Natural killer cell treated with Interleukin-12 subunit alpha and Interleukin-12 subunit beta and Interleukin-15 and Interleukin-18, amount 100 ng/mL, for 72 hours (primary cell): Measurements from ENCODE around the gene DPRX. TPM values are rescaled to one million over a fixed set of nuclear protein-coding genes. Genes with fewer than 3 reads are reported as not detected.

Experiments used
- ATAC-seq, 2 donors: fragments of 150-1000 bp; cut with Tn5 transposase in 1 of 2; sonication (Bioruptor Pico), chemical (Tn5 transposase) in 1 of 2; 2 replicates each; pipeline ENCODE4 v1.10.0; 2021
- DNase-seq: peaks from one replicate; pipeline ENCODE4 v3.0.0; 2022; ENCODE audit warnings: low spot score
- H3K27ac Mint-ChIP-seq, 2 donors: 1 replicate in 1 of 2; 2 replicates in 1 of 2; pipeline ENCODE4 v1.8.0; 2022; ENCODE audit warnings: mixed read lengths in 2 of 2, mild to moderate bottlenecking in 1 of 2, moderate library complexity in 1 of 2
- H3K27me3 Mint-ChIP-seq, 2 donors: 1 replicate in 1 of 2; 2 replicates in 1 of 2; pipeline ENCODE4 v1.8.0; 2022; ENCODE audit warnings: mixed read lengths in 2 of 2
- H3K36me3 Mint-ChIP-seq: one replicate; pipeline ENCODE4 v1.8.0; 2022; ENCODE audit warnings: mixed read lengths
- H3K4me1 Mint-ChIP-seq, 2 donors: 1 replicate in 1 of 2; 2 replicates in 1 of 2; pipeline ENCODE4 v1.8.0; 2022; ENCODE audit warnings: low read depth in 2 of 2, mixed read lengths in 2 of 2, mild to moderate bottlenecking in 1 of 2
- H3K4me3 Mint-ChIP-seq: one replicate; pipeline ENCODE4 v1.8.0; 2022; ENCODE audit warnings: mixed read lengths
- H3K9me3 Mint-ChIP-seq: 2 replicates; pipeline ENCODE4 v1.8.0; 2022; ENCODE audit warnings: mixed read lengths
- total RNA-seq, 2 donors: library from RNA; stranded (reverse); gene quantifications; one replicate each; pipeline ENCODE4 v1.2.3, GENCODE V29; 2022

The DPRX gene
- total RNA-seq, 2 donors from 2014 or later = not detected

DNA sequence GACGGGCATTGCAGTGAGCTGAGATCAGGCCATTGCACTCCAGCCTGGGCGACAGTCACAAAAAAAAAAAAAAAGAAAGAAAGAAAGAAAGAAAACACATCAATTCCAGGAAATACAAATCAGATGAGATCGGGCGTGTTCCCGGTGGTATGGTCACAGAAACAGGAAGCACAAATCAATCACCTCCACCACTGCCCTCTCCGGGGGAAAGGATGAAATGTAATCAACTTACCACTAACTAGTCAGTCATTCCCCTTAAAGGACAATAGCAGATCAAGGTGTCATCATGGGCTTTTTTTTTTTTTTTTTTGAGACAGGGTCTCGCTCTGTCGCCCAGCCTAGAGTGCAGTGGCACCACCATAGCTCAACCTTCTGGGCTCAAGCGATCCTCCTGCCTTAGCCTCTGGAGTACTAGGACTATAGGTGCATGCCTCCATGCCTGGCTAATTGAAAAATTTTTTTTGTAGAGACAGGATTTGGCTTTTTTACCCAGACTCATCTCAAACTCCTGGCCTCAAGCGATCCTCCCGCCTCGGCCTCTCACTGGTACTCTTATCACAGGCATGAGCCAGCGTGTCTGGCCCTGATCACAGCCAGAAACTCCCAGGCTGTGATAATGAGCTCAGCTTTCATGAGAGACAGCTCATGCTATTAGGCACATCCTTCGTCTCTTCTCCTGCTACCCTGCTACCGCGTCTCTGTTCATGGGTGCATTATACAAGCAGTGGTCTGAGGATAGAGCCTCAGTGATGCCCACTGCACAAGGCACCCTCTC is 6.8 kb upstream of the DPRX start:
- Mint-ChIP-seq H3K36me3 (no peaks in the 10 kb centered on the region), H3K4me1 (no peaks in the 10 kb centered on the region), H3K4me3 (no peak overlapping the region), H3K27me3 (peaks cover 0 to 5% of the 10 kb centered on the region in 2 donors), H3K9me3 (no peaks in the 10 kb centered on the region), H3K27ac (no peak overlapping the region)
- DNase-seq (no peak), ATAC-seq (no peak)

DNA sequence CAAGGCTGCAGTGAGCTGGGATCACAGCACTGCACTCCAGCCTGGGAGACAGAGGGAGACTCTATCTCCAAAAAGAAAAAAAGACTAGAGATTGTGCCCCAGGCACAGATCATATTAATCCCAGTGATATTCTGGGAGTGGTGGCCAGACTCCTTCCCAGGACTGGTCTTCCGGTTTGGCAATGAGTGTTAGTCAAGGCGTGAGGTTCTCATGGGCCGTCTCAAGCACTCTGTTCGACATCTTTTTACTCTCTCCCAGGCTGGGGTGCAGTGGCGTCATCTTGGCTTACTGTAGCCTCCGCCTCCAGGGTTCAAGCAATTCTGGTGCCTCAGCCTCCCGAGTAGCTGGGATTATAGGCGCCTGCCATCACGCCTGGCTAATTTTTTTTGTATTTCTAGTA is 5.3 kb upstream of the DPRX start:
- Mint-ChIP-seq H3K27ac (no peak overlapping the region), H3K36me3 (no peaks in the 10 kb centered on the region), H3K9me3 (no peaks in the 10 kb centered on the region), H3K4me3 (no peak overlapping the region), H3K4me1 (no peaks in the 10 kb centered on the region), H3K27me3 (peaks cover 0 to 5% of the 10 kb centered on the region in 2 donors)
- DNase-seq (no peak), ATAC-seq (no peak)

DNA sequence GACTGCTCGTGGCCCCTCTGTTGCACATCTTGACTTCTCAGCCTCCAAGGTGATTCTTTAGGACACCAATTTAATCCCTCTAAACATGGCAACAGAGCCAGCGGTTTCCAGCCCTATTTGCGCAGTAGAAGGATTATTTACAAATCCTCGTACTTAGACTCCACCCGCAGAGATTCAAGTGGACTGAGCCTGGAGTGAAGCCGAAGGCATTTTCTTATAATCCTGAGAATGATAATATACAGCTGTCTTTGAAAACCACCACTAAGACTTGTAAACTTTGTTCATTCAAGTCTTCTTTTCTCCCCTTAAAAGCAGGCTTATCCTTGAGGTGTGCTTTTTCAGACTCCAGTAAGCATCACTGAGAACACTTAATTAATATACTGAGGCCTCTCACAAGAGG is 4.8 kb upstream of the DPRX start:
- Mint-ChIP-seq H3K4me3 (no peak overlapping the region), H3K27me3 (peaks cover 0 to 5% of the 10 kb centered on the region in 2 donors), H3K27ac (no peak overlapping the region), H3K4me1 (no peaks in the 10 kb centered on the region), H3K9me3 (no peaks in the 10 kb centered on the region), H3K36me3 (no peaks in the 10 kb centered on the region)
- DNase-seq (no peak), ATAC-seq (no peak)

DNA sequence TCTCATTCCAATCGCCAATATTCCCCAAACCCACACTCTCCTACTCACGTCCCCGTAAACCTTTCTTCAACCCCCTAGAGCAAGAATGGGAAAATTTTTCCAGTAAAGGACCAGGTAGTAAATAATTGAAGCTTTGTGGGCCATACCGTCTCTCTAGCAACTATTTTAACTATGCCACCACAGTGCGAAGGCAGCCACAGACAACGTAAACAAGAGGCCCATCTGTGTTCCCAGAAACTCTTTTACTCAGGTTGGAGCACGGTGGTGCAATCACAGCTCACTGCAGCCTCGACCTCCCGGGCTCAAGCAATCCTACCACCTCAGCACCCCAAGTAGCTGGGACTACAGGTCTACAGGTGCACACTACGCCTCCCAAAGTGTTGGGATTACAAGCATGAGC is 3.0 kb downstream of the DPRX start:
- Mint-ChIP-seq H3K4me3 (no peak overlapping the region), H3K27me3 (peaks cover 0 to 2% of the 10 kb centered on the region in 2 donors), H3K4me1 (no peaks in the 10 kb centered on the region), H3K9me3 (no peaks in the 10 kb centered on the region), H3K36me3 (no peaks in the 10 kb centered on the region), H3K27ac (no peak overlapping the region)
- ATAC-seq (no peak), DNase-seq (no peak)

DNA sequence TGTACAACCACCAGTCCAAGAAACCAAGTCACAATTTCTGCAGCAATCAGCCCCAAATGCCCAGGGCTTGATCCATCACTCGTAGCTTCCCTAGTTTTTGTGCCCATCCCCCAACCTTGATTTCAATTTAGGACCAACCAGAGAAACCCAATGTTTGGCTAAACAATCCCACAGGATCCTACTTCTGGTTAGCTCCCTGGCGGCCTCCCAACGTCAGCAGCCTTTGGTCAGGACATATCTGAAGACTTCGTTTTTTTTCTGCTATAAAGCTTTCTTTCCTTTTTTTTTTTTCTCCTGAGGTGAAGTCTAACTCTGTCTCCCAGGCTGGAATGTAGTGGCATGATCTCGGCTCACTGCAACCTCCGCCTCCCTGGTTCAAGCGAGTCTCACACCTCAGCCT is 7.7 kb downstream of the DPRX start:
- H3K4me1 Mint-ChIP-seq = no peaks in the 10 kb centered on the region
- ATAC-seq = no peak

DNA sequence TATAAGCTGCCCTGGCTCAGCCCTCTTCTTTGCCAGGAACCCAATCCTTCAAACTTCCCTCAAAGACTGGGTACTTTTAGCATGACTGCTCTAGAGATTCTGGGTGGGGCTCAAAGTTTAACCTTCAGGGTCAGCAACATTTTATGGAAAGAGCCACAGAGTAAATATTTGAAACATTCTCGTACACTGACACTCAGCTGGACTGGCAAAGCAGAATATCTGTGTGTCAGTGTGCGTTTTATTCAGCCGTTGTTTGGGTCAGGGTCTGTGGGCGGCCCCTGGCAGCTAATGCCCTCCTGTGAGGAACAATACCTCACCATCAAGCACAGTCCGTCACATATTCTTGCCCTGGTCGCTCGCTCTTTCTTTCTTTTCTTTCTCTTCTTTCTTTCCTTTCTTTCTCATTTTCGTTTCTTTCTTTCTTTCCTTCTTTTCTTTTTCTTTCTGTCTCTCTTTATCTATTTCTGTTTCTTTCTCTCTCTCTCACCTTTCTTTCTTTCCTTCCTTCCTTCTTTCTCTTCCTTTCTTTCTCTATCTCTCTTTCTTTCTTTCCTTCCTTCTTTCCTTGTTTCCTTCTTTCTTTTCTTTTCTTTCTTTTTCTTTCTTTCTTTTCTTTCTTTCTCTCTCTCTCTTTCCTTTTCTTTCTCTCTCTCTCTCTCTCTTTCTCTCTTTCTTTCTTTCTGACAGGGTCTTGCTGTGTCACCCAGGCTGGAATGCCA is 10.7 kb downstream of the DPRX start:
- Mint-ChIP-seq H3K27ac (no peak overlapping the region), H3K4me3 (no peak overlapping the region), H3K9me3 (no peaks in the 10 kb centered on the region), H3K36me3 (no peaks in the 10 kb centered on the region), H3K27me3 (no peaks in the 10 kb centered on the region), H3K4me1 (no peaks in the 10 kb centered on the region)
- DNase-seq (no peak), ATAC-seq (no peak)

More for the DNA sequence above, 7.7 kb downstream of the DPRX start:
- DNase-seq = no peak
- Mint-ChIP-seq H3K27me3 (peaks cover 0 to 2% of the 10 kb centered on the region in 2 donors), H3K36me3 (no peaks in the 10 kb centered on the region), H3K27ac (no peak overlapping the region), H3K4me3 (no peak overlapping the region), H3K9me3 (no peaks in the 10 kb centered on the region)

DNA sequence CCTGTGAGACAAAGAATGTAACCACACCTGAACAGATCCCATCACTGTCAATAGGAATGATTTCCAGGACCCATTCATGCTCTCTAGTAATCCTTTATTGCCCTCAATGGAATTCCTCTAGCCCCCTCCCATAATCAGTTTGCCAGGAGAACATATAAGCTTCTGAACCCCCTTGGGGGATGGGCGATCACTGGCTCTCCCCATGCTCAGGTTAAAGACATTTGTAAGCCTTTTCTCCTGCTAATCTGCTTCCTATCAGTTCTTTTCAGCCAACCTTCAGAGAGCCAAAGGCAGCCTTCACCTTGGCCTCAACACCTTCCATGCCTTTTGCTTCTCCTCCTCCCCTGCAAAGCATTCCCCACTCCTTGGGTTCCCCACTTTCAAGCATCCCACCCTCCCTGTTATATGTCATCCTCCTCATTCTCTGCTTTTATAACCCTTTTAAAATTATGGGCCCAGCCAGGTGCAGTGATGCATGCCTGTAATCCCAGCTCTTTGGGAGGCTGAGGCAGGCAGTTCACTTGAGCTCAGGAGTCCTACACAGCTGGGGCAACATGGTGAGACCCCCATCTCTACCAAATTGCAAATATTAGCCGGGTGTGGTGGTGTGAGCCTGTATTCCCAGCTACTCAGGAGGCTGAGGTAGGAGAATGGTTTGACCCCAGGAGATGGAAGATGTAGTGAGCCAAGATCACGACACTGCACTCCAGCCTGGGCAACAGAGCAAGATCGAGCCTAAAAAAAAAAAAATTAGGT is 12.4 kb downstream of the DPRX start:
- peak in 1 of 2 donors; percentile 32 for ATAC-seq

DNA sequence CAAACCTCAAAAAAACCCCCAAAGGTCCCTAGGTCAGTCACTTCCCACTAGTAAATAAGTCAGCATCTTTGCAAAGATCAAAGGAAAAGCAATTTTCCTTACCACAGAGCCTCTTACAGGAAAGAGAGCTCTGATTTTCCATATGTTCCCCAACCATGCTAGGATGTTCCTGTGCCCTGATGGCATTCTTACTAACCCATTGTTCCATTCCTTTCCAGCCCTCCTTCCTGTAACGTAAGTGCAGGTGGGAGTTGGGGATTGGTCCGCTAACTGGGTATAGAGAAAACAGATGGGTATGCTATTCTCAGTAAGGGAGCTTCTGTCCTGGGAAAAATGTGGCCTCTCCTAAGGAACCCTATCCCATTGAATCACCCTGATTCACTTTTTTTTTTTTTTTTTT is 14.3 kb downstream of the DPRX start:
- Mint-ChIP-seq H3K4me1 (no peaks in the 10 kb centered on the region), H3K4me3 (no peak overlapping the region), H3K27me3 (no peaks in the 10 kb centered on the region), H3K36me3 (no peaks in the 10 kb centered on the region), H3K9me3 (no peaks in the 10 kb centered on the region), H3K27ac (no peak overlapping the region)
- DNase-seq = no peak
- no peak for ATAC-seq

More for the DNA sequence above, 12.4 kb downstream of the DPRX start:
- H3K36me3 Mint-ChIP-seq = no peaks in the 10 kb centered on the region
- no peaks in the 10 kb centered on the region for H3K27me3 Mint-ChIP-seq
- H3K4me3 Mint-ChIP-seq = no peak overlapping the region
- no peak overlapping the region for H3K27ac Mint-ChIP-seq
- H3K9me3 Mint-ChIP-seq = no peaks in the 10 kb centered on the region
- DNase-seq = no peak
- no peaks in the 10 kb centered on the region for H3K4me1 Mint-ChIP-seq

DNA sequence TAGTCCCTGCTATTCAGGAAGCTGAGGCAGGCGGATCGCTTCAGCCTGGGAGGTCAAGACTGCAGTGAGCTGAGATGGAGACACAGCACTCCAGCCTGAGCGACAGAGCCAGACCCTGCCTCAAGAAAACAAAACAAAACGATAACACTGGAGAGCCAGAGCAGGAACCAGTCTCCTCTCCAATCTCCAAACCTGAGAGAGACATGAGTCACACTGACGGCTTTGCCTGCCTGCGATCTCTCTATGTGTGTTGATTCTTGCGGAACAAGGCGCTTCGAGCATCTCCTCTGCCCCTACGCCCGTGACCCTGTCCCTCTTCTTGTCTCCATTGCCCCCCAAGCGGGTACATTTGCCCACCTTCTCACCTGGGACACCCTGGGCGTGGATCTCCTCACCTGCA is 15.6 kb downstream of the DPRX start:
- ATAC-seq = no peak
- H3K9me3 Mint-ChIP-seq = no peaks in the 10 kb centered on the region
- H3K36me3 Mint-ChIP-seq = no peaks in the 10 kb centered on the region
- H3K27me3 Mint-ChIP-seq = no peaks in the 10 kb centered on the region
- no peak overlapping the region for H3K27ac Mint-ChIP-seq
- DNase-seq = no peak
- no peak overlapping the region for H3K4me3 Mint-ChIP-seq
- no peaks in the 10 kb centered on the region for H3K4me1 Mint-ChIP-seq

DNA sequence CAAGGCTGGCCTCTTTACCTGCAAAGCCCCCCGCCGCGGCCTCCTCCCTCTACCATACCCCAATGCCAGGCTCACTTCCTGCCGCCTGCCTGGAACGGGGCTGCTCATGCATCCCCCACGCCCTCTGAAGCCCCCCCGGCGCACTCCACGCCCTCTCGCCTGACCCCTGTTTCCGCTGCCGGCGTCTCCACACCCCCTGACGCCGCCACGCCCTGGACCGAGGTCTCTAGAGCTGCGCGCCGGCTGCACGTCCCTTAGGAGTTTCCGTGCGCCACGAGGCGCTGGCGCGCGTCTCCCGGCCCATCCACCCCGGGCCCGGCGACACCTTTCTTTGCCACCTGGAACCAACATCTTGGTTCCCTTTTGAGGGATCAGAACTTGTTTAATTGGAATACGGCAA is 16.0 kb downstream of the DPRX start:
- ATAC-seq (no peak), DNase-seq (no peak)
- Mint-ChIP-seq H3K4me1 (no peaks in the 10 kb centered on the region), H3K4me3 (no peak overlapping the region), H3K9me3 (no peaks in the 10 kb centered on the region), H3K27ac (no peak overlapping the region), H3K27me3 (no peaks in the 10 kb centered on the region), H3K36me3 (no peaks in the 10 kb centered on the region)

DNA sequence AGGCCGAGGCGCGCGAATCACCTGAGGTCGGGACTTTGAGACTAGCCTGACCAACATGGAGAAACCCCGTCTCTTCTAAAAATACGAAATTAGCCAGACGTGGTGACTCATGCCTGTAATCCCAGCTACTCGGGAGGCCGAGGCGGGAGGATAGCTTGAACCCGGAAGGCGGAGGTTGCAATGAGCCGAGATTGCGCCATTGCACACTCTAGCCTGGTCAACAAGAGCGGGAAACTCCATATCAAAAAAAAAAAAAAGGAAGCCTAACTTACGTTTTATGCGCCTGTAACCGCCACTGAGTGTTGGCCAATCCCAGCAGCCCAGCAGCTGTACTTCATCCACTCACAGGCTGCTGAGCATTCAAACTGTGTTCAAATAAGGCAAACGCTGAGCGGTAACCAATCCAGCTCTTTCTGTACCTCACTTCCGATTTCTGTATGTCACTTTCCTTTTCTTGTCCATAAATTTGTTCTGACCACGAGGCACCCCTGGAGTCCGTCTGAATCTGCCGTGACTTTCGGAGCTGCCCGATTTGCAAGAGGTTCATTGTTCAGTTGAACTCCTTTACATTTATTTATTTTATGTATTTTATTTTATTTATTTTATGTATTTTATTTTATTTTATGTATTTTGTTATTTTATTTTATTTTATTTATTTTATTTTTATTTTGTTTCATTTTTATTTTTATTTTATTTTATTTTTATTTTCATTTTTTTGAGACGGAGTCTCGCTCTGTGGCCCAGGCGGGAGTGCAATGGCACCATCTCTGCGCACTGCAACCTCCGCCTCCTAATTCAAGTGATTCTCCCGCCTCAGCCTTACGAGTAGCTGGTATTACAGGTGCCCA is 18.2 kb downstream of the DPRX start:
- DNase-seq = no peak
- Mint-ChIP-seq H3K4me3 (no peak overlapping the region), H3K27me3 (no peaks in the 10 kb centered on the region), H3K9me3 (peaks cover 1% of the 10 kb centered on the region), H3K27ac (no peak overlapping the region), H3K36me3 (peaks cover 3% of the 10 kb centered on the region), H3K4me1 (no peaks in the 10 kb centered on the region)
- ATAC-seq = no peak

DNA sequence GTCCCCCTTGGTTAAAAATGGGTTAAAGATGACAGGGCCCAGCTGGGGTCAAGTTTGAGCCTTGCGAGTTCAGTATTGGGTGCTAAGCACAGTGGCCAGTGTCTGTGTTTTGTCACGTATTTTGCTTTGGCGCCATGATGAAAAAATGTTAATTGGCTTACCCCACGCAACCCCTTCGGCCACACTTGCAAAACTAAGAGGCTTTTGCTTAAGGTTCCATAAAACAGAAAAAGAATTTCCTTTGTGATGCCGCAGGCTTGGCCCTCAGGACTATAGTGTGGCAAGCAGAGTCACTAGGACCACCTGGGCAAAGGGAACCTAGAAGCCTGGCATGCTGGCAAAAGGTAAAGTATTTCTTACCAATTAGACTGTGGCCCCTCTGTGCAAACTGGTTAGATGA is 20.7 kb downstream of the DPRX start:
- DNase-seq = no peak
- Mint-ChIP-seq H3K27ac (no peak overlapping the region), H3K9me3 (peaks cover 4% of the 10 kb centered on the region), H3K4me3 (no peak overlapping the region), H3K4me1 (no peaks in the 10 kb centered on the region), H3K27me3 (no peaks in the 10 kb centered on the region), H3K36me3 (peaks cover 6% of the 10 kb centered on the region)
- ATAC-seq = no peak

DNA sequence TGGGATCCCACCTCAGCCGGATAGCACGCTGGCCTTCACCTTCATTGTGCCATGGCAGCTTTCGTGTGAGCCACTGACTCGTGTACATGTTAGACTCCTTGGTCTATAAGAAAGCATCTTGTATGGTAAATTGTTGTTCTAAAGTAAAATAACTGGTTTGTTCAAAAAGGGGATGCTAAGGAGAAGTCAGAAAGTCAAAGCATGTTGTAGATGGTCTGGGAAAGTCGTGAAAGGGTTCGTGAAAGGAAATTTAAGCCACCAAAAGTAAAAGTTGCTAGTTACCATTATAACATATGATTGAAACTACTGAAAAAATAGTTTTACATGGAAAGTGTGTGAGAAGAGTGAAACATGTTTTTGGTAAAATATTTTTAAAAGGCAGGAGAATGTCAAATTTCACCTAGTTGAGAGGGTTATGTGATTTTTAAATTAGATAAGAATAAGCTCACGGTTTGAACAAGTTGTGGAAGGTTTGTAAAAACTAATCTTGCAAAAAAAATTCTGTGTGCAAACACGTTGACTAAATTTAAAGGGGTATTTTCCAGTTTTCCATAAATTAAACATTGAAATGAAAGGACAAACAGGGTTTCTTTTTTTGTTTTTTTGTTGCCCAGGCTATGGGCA is 23.4 kb downstream of the DPRX start:
- DNase-seq (no peak), ATAC-seq (no peak)
- peaks cover 10% of the 10 kb centered on the region for H3K36me3 Mint-ChIP-seq
- H3K27me3 Mint-ChIP-seq = peaks cover 0 to 2% of the 10 kb centered on the region in 2 donors
- H3K9me3 Mint-ChIP-seq = peaks cover 4% of the 10 kb centered on the region
- peaks cover 0 to 2% of the 10 kb centered on the region in 2 donors for H3K4me1 Mint-ChIP-seq
- no peak overlapping the region for H3K27ac Mint-ChIP-seq
- no peak overlapping the region for H3K4me3 Mint-ChIP-seq
